ENCODE measurements around the gene SF3A2.

The SF3A2 gene

GRCh38 chr19:2232286-2233151, 4.1 kb upstream of the SF3A2 start:
- peak; percentile 47 for DNase-seq (ENCODE audit: low read depth)
- TF ChIP-seq MAX (IDR thresholded peaks at IDR 0.05; ENCODE audit: low read depth, low read length) (no peak), POLR2A (IDR thresholded peaks at IDR 0.05; ENCODE audit: extremely low read depth, insufficient read length) (peak; percentile 21)
- no peak overlapping the region for H3K4me3 ChIP-seq (ENCODE audit: low read depth, low read length)

- no peak for TF ChIP-seq POLR2A (IDR thresholded peaks at IDR 0.05; ENCODE audit: extremely low read depth, insufficient read length)
- no peak for TF ChIP-seq MAX (IDR thresholded peaks at IDR 0.05; ENCODE audit: low read depth, low read length)
- TF ChIP-seq CTCF (IDR thresholded peaks at IDR 0.05; ENCODE audit: low read depth, low read length), result no peak
- TF ChIP-seq MYC (IDR thresholded peaks at IDR 0.05; ENCODE audit: low read depth, low read length), result no peak
- DNase-seq (ENCODE audit: low read depth), result no peak
Observed at GRCh38 chr19:2233601-2234280, 2.9 kb upstream of the SF3A2 start.

GRCh38 chr19:2234996-2235380, 1.6 kb upstream of the SF3A2 start:
- DNase-seq (ENCODE audit: low read depth), result no peak
- TF ChIP-seq CTCF (IDR thresholded peaks at IDR 0.05; ENCODE audit: low read depth, low read length), result no peak
- TF ChIP-seq MAX (IDR thresholded peaks at IDR 0.05; ENCODE audit: low read depth, low read length), result no peak
- TF ChIP-seq MYC (IDR thresholded peaks at IDR 0.05; ENCODE audit: low read depth, low read length), result no peak
- peak overlapping the region; percentile 73 for H3K4me3 ChIP-seq (ENCODE audit: low read depth, low read length)

More at GRCh38 chr19:2233601-2234280, 2.9 kb upstream of the SF3A2 start:
- no peak overlapping the region for H3K4me3 ChIP-seq (ENCODE audit: low read depth, low read length)

- peak; percentile 28 for DNase-seq (ENCODE audit: low read depth)
Observed at GRCh38 chr19:2235381-2236063, 1.1 kb upstream of the SF3A2 start.

GRCh38 chr19:2236064-2236313, 635 bp upstream of the SF3A2 start:
- peak overlapping the region; percentile 73 for H3K4me3 ChIP-seq (ENCODE audit: low read depth, low read length)
- DNase-seq (ENCODE audit: low read depth), result no peak
- TF ChIP-seq CTCF (IDR thresholded peaks at IDR 0.05; ENCODE audit: low read depth, low read length) (no peak), MAX (IDR thresholded peaks at IDR 0.05; ENCODE audit: low read depth, low read length) (peak; percentile 64; the same call in 1 of the 2 replicates), MYC (IDR thresholded peaks at IDR 0.05; ENCODE audit: low read depth, low read length) (peak; percentile 80; the same call in 1 of the 2 replicates), POLR2A (IDR thresholded peaks at IDR 0.05; ENCODE audit: extremely low read depth, insufficient read length) (peak; percentile 59)

More at GRCh38 chr19:2235381-2236063, 1.1 kb upstream of the SF3A2 start:
- no peak for TF ChIP-seq POLR2A (IDR thresholded peaks at IDR 0.05; ENCODE audit: extremely low read depth, insufficient read length)
- no peak for TF ChIP-seq CTCF (IDR thresholded peaks at IDR 0.05; ENCODE audit: low read depth, low read length)
- TF ChIP-seq MAX (IDR thresholded peaks at IDR 0.05; ENCODE audit: low read depth, low read length), result no peak
- TF ChIP-seq MYC (IDR thresholded peaks at IDR 0.05; ENCODE audit: low read depth, low read length), result no peak
- H3K4me3 ChIP-seq (ENCODE audit: low read depth, low read length), result peak overlapping the region; percentile 73
